Activated naive CD8-positive, alpha-beta T cell treated with anti-CD3 and anti-CD28 coated beads, Interleukin-2, amount 50 U/mL, for 16 hours (primary cell): ENCODE results near the gene AGTPBP1.
"Not testable (repeated sequence)": the region's sequence is repeated elsewhere in the genome, so short reads cannot be mapped to it uniquely, and the experiment has no call there.

Source experiments
- DNase-seq: peaks from one replicate; pipeline ENCODE4 v3.0.0-alpha.2; 2020; ENCODE audit warnings: low read depth, low spot score

The AGTPBP1 gene

GRCh38 chr9:85617141-85617670, 124.5 kb downstream of the AGTPBP1 start:
- no peak for DNase-seq

- DNase-seq, result no peak
These were observed 126.0 kb downstream of the AGTPBP1 start for GRCh38 chr9:85615792-85616191.

- DNase-seq, result no peak
These were observed 131.5 kb downstream of the AGTPBP1 start for GRCh38 chr9:85610074-85610860.

- DNase-seq, result no peak
These were observed 135.8 kb downstream of the AGTPBP1 start for GRCh38 chr9:85605905-85606304.

GRCh38 chr9:85603936-85604335, 137.8 kb downstream of the AGTPBP1 start:
- DNase-seq, result no peak

GRCh38 chr9:85602742-85603141, 139.0 kb downstream of the AGTPBP1 start:
- DNase-seq, result no peak

- DNase-seq, result no peak
These were observed 141.0 kb downstream of the AGTPBP1 start for GRCh38 chr9:85600675-85601263.

GRCh38 chr9:85599540-85600105, 142.1 kb downstream of the AGTPBP1 start:
- no peak for DNase-seq

GRCh38 chr9:85594316-85594715, 147.4 kb downstream of the AGTPBP1 start:
- no peak for DNase-seq

GRCh38 chr9:85586684-85587083, 155.1 kb downstream of the AGTPBP1 start:
- no peak for DNase-seq

GRCh38 chr9:85577353-85577952, 164.3 kb downstream of the AGTPBP1 start:
- DNase-seq, result no peak

GRCh38 chr9:85575868-85576267, 165.9 kb downstream of the AGTPBP1 start:
- DNase-seq, result no peak

GRCh38 chr9:85573546-85573945, 168.2 kb downstream of the AGTPBP1 start:
- not testable (repeated sequence) for DNase-seq

GRCh38 chr9:85572917-85573316, 168.8 kb downstream of the AGTPBP1 start:
- not testable (repeated sequence) for DNase-seq

- DNase-seq, result no peak
These were observed 171.8 kb downstream of the AGTPBP1 start for GRCh38 chr9:85569988-85570387.

- no peak for DNase-seq
These were observed 182.2 kb downstream of the AGTPBP1 start for GRCh38 chr9:85559526-85559925.

- no peak for DNase-seq
These were observed 187.4 kb downstream of the AGTPBP1 start for GRCh38 chr9:85554349-85554748.

GRCh38 chr9:85553475-85553874, 188.3 kb downstream of the AGTPBP1 start:
- no peak for DNase-seq

GRCh38 chr9:85547599-85547998, 194.2 kb downstream of the AGTPBP1 start:
- DNase-seq, result no peak

GRCh38 chr9:85543196-85543595, 198.6 kb downstream of the AGTPBP1 start:
- no peak for DNase-seq

GRCh38 chr9:85541876-85542275, 199.9 kb downstream of the AGTPBP1 start:
- DNase-seq, result no peak

GRCh38 chr9:85536514-85536913, 205.2 kb downstream of the AGTPBP1 start:
- DNase-seq, result no peak
